HepG2 (cell line): Measurements from ENCODE around the gene PROC.

ENCODE experiments used
- CBFB ChIP-seq: sonication (generic); formaldehyde crosslinking; IDR thresholded peaks from 2 replicates; pipeline ENCODE4 v1.4.0; 2020; ENCODE audit warnings: missing genetic modification reagents
- CTCF ChIP-seq: sonication (generic); formaldehyde crosslinking; IDR thresholded peaks from 2 replicates; pipeline ENCODE4 v1.5.0; 2020; ENCODE audit warnings: mild to moderate bottlenecking, missing genetic modification reagents, moderate library complexity
- HIVEP1 ChIP-seq: sonication (generic); formaldehyde crosslinking; IDR thresholded peaks from 2 replicates; pipeline ENCODE4 v1.4.0; 2020; ENCODE audit warnings: mild to moderate bottlenecking, missing genetic modification reagents
- PATZ1 ChIP-seq: sonication (generic); formaldehyde crosslinking; IDR thresholded peaks from 2 replicates; pipeline ENCODE4 v1.4.0; 2020; ENCODE audit warnings: missing genetic modification reagents
- PITX1 ChIP-seq: sonication (generic); formaldehyde crosslinking; IDR thresholded peaks from 2 replicates; pipeline ENCODE4 v1.5.1; 2020; ENCODE audit warnings: mild to moderate bottlenecking, missing genetic modification reagents
- REST ChIP-seq, 2 experiments: IDR thresholded peaks; 2 replicates each; pipeline ENCODE4 v1.6.1; 2011 to 2012; ENCODE audit warnings: low read length in 2 of 2, borderline replicate concordance in 1 of 2, low read depth in 1 of 2, mild to moderate bottlenecking in 1 of 2, moderate library complexity in 1 of 2
- SMC3 ChIP-seq: IDR thresholded peaks from 2 replicates; pipeline ENCODE4 v1.6.1; 2011; ENCODE audit warnings: low read length, improper control_type of control experiment
- TF ChIP-seq, protein P1 (sequence below), 2 experiments: sonication (generic) in 1 of 2; formaldehyde crosslinking in 1 of 2; IDR thresholded peaks; 2 replicates each; pipeline versions ENCODE4 v1.5.1 to v1.6.1; 2011 to 2020; ENCODE audit warnings: borderline replicate concordance in 1 of 2, low read depth in 1 of 2, low read length in 1 of 2, mild to moderate bottlenecking in 1 of 2, missing genetic modification reagents in 1 of 2, moderate library complexity in 1 of 2
- TF ChIP-seq, protein P2 (sequence below): sonication (generic); formaldehyde crosslinking; IDR thresholded peaks from 2 replicates; pipeline ENCODE4 v1.4.0; 2020; ENCODE audit warnings: missing genetic modification reagents, borderline replicate concordance

DNA sequence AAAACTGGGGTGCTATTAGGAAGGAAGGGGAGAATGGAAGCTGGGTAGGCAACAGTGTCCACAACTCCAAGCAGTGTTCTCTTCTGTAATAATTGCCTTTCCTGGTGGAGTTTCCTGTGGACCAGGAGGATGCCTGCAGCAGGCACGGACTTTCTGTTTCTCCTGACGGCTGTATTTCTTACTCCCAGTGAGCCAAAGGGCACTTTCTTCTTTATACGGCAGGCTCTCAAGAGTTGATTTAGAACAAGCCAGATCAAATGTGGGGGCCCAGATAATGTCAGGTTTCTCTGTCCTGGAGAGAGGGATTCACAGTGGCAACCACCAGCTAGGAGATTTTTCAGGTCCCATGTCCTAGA is 13.0 kb upstream of the PROC start:
- TF ChIP-seq, protein P1, sequence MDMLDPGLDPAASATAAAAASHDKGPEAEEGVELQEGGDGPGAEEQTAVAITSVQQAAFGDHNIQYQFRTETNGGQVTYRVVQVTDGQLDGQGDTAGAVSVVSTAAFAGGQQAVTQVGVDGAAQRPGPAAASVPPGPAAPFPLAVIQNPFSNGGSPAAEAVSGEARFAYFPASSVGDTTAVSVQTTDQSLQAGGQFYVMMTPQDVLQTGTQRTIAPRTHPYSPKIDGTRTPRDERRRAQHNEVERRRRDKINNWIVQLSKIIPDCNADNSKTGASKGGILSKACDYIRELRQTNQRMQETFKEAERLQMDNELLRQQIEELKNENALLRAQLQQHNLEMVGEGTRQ (IDR thresholded peaks at IDR 0.05; ENCODE audit: low read depth, low read length), result no peak
- TF ChIP-seq, protein P1 (CRISPR knock-in tag; IDR thresholded peaks at IDR 0.05; ENCODE audit: borderline replicate concordance), result no peak
- no peak for TF ChIP-seq REST (IDR thresholded peaks at IDR 0.05; ENCODE audit: borderline replicate concordance in 1 of 2, low read depth in 1 of 2, low read length in 2 of 2)
- no peak for TF ChIP-seq CTCF (CRISPR knock-in tag)
- no peak for TF ChIP-seq SMC3
- TF ChIP-seq, protein P2, sequence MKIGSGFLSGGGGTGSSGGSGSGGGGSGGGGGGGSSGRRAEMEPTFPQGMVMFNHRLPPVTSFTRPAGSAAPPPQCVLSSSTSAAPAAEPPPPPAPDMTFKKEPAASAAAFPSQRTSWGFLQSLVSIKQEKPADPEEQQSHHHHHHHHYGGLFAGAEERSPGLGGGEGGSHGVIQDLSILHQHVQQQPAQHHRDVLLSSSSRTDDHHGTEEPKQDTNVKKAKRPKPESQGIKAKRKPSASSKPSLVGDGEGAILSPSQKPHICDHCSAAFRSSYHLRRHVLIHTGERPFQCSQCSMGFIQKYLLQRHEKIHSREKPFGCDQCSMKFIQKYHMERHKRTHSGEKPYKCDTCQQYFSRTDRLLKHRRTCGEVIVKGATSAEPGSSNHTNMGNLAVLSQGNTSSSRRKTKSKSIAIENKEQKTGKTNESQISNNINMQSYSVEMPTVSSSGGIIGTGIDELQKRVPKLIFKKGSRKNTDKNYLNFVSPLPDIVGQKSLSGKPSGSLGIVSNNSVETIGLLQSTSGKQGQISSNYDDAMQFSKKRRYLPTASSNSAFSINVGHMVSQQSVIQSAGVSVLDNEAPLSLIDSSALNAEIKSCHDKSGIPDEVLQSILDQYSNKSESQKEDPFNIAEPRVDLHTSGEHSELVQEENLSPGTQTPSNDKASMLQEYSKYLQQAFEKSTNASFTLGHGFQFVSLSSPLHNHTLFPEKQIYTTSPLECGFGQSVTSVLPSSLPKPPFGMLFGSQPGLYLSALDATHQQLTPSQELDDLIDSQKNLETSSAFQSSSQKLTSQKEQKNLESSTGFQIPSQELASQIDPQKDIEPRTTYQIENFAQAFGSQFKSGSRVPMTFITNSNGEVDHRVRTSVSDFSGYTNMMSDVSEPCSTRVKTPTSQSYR (CRISPR knock-in tag), result no peak
- no peak for TF ChIP-seq PITX1 (CRISPR knock-in tag)
- TF ChIP-seq HIVEP1 (CRISPR knock-in tag), result no peak
- TF ChIP-seq CBFB (CRISPR knock-in tag), result no peak
- no peak for TF ChIP-seq PATZ1
